DMS153 treated with DMSO at 0.1 percent for 48 hours (cell line): ENCODE measurements around the gene SLC24A3.

Experiments
- DNase-seq: peaks from one replicate; lab custom pipeline; 2025; ENCODE audit not compliant: unreplicated experiment; lab: John Stamatoyannopoulos, UW

The SLC24A3 gene

GRCh38 chr20:19236371-19237055 is 24.1 kb downstream of the SLC24A3 start:
- no peak for DNase-seq

DNA sequence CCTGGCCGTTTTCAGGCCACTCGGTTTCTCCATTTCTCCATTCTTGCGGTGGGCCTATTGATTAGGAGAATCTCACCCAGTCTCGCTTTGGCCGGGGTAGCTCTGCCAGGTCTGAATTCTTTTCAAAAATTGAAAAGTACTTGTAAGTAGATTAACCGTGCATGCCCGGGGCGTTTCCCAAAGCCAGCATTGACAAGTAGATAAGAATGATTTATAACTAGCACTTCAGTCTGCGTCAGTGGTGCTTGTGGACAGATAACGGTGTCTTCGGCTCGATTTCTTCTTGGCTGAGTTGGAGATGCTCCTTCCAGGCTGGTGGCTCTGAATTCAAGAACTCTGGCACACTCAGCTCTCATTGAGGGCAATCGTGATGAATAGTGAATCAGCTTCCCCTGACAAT is 29.0 kb downstream of the SLC24A3 start:
- DNase-seq, result no peak

DNA sequence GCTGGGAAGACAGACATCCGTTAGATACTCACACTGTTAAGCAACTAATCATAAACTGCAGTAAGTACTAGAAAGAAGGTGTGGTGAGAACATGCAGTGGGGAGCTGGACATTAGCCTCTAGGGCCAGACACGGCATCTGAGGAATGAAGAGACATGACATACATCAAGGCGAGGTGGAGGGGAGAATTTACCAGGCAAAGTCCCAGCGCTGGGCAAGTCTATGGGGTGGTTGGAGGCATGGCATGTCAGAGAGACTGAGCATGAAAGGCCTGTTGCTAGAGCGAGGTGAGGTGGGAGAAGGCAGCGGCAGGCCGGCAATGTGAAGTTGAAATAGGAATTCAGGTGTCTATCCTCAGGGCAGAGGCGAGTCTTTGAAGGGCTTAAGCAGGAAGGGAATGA is 31.8 kb downstream of the SLC24A3 start:
- DNase-seq, result no peak

DNA sequence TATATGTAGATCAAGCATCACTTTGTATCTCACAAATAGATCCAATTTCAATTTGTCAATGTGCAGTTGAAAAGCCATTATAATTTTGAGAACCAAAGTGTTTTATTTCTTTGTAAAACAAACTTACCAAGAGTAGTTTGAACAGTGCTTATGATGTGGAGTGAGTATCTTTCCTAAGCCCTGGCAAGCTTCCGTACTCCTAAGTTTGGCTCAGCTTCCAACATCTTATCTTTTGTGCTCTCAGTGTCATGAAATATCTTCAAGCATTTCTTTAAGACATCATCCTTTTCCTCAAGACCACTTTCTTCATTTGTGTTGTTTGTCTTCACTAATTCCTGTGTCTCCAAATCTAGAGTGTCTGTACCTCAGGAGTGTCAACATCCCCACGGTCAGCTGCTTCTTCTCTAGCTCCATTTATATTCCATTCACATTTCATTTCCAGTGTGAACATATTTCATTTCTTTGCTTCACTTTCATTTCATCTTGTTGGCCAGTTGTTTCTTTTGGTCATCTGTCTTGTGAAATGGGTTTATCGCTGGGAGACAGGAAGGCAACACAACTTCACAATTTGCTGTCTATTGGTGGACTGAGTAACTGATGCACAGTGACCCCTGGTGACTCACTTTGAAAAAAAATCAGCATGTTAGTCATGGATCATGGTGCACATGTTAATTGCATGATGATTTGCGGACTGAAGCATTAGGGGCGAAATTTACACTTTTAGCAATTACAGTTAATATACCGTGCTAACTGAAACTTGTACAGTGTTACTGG is 36.9 kb downstream of the SLC24A3 start:
- no peak for DNase-seq

DNA sequence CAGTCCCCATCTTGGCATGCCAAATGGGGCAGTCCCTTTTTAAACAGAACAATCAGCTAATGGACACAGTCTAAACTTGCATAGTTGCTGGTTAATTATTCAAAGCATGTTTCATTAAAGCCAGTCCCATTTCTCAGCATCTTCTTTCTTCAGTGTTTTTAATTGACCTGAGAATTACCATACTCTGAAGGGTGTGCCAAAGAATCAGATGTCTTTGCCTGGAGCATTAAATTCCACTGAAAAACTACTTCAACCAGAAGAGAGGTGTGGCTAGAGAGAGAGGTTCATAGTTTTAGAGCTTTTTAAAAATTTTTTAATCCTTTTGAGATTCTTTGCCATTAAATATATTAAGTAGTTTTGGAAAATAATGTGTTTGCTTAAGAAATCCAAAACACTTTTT is 37.9 kb downstream of the SLC24A3 start:
- DNase-seq, result no peak

DNA sequence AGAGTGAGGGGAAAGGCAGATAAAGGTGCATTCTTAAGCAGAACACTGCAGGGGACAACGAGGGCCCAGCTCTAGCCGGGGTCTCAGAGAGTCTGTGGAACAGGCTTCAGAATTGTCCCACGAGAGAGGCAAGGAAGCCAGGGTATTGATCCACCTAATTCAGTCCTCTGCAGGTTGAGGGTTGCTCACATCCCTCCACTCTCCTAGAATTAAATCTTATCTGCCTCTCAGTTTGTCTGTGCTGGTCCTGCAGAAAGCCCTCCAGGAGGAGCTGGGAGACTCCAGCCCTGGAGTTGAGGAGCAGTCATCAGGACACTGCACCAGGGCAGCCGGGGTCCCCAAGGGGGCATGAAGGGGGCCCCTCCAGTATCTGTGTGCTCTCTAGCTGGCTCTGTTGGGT is 39.1 kb downstream of the SLC24A3 start:
- no peak for DNase-seq

- no peak for DNase-seq
These were observed 39.5 kb downstream of the SLC24A3 start for GRCh38 chr20:19251958-19252357.

GRCh38 chr20:19252451-19253120 is 40.1 kb downstream of the SLC24A3 start:
- no peak for DNase-seq

- no peak for DNase-seq
These were observed 40.9 kb downstream of the SLC24A3 start for GRCh38 chr20:19253316-19253715.

DNA sequence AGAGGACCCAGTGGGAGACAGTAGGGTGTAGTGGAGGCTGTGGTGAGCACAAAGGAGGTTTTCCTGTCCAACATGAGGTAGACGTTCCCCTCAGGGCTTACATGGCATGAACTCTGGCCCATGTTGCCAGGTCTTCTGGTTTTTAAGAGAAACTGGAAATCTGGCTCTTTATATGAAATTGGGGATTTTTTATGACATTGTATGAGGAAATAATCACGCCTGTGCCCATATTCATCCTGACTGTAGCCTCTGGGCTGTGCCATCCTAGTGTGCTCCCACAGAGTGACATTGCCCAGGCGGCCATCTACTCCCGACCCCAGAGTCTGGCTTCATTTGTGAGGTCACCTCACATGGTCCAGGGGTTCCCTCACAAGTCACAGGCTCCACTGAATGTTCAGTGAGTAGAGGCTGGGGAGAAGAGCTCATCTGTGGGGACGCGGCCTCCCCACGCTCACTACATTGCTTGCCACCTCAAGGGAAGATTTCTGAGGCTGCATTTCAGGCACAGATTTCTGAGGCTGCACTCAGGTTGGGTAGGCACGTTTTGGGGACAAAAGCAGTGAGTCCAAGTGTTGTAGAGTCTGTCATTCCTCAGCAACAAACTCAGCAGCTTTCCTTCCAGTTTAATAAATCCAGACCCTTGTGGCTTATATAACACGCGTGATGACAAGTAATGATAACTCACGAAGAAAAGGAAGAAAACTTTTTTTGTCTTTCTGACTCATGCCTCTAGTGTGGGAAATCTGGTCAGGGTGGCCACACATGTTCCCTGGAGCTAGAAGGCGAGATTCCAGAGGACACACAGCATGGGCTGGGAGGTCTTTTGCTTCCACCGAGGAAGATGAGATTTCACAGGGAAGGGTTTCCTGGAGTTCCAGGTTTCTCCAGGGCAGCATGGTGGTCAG is 41.7 kb downstream of the SLC24A3 start:
- no peak for DNase-seq

GRCh38 chr20:19254956-19255355 is 42.5 kb downstream of the SLC24A3 start:
- peak; percentile 78 for DNase-seq

GRCh38 chr20:19256085-19256484 is 43.6 kb downstream of the SLC24A3 start:
- DNase-seq, result no peak

DNA sequence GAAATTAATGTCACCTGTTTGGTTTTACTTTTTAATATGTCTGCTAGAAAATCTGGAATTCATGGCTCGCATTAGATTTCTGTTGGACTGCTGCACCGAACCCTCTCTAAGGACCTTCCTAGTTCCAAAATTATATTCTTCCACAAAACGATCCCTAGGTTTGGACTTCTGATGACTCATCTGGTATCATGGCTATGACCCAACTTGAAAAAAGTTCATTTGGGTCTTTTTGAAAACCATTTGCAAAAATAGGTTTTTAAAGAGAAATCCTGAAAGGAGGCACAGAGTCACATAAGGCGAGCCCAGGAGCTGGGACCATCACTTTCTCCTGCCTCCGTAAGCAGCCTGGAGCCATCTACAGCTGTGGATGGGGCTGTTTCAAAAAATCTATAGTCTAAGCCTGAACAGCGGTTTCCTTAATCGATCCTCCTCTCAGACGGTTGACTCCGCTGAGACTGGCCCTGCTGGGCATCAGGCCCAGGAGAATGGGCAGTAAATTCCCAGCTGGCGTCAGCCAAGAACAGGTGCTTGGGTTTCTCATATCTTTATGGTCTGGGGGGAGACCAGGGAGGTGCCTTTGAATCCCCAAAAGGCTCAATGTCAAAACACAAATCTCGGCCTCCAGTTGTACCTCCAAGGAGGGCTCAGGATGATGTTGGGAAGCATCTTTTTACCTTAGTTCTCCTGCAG is 44.6 kb downstream of the SLC24A3 start:
- DNase-seq, result no peak

GRCh38 chr20:19257865-19258264 is 45.4 kb downstream of the SLC24A3 start:
- DNase-seq, result peak; percentile 20

GRCh38 chr20:19259141-19259591 is 46.7 kb downstream of the SLC24A3 start:
- no peak for DNase-seq

DNA sequence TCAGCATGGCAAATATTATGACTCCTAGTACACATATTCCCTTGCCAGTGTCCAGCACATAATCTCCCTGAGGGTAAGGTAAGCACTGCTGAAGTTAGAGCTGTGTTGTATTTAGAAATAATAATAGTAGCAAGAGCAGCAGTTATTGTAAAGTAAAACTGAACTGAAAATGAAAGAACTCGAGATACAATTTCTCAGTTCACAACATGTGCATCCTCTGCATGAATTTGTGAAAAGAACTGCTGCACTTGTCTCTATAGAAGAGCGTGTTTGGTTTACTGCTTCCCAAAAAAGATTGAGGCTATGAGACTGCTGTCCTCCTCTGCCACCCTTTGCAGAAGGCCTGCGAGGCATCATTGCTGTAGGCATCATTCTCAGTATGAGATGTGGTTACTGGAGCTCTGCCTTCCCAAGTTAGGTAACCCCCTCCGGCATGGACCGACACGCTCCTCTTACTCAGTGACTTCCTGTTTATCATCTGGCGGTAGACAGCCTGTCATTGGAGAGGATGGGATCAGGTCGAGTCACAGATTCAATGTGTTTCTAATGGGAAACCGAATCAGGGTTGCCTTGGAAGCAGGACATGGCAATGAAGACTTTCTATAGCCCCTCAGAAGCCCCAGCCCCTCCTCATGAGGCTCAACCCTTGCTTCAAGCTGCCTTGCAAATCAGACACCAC is 48.1 kb downstream of the SLC24A3 start:
- no peak for DNase-seq

- DNase-seq, result no peak
These were observed 51.7 kb downstream of the SLC24A3 start for GRCh38 chr20:19264191-19264590.

- DNase-seq, result peak; percentile 56
These were observed 53.4 kb downstream of the SLC24A3 start for GRCh38 chr20:19265646-19266374.

- DNase-seq, result no peak
These were observed 56.0 kb downstream of the SLC24A3 start for GRCh38 chr20:19268426-19268825.
